ENCODE results near the gene CAMKMT.

The CAMKMT gene

DNA sequence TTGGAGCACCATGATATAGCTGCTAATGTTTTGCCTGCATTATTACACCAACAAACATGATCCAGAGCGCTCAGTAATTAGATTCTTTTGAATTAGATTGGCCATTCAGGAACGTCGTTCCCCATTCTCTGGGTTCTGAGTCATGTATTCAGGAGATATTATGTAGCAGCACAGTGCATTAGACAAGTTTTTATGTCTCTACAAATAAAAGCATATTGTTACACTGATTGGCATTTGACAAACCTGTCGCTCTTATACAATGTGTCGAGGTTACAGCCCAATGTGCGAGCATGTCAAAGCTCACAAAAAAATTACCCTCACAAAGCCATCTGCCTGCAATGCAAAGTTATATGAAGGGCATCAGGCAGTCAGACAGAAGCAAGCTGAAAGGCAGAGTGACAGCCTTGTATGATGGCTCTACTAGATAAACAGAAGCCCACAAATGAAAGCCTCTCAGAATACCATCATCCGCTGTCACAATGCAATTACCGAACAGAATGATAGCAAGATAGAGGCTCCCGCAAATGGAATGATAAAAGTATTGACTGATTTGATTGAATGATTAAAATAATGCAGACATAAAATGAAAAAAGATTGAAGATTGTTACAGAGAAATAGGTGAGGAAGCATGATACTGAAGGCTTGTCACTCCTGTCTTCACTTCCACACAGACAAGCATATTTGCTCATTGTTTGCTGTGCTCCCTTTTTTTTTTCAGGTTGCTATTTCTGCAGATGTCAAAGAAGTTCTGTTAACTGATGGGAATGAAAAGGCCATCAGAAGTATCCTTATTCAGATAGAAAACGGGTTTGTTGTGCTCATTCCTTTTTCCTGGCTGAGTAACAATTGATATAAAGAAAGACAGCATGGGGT, 345.2 kb downstream of the CAMKMT start:
- peak; percentile 83 for DNase-seq

DNA sequence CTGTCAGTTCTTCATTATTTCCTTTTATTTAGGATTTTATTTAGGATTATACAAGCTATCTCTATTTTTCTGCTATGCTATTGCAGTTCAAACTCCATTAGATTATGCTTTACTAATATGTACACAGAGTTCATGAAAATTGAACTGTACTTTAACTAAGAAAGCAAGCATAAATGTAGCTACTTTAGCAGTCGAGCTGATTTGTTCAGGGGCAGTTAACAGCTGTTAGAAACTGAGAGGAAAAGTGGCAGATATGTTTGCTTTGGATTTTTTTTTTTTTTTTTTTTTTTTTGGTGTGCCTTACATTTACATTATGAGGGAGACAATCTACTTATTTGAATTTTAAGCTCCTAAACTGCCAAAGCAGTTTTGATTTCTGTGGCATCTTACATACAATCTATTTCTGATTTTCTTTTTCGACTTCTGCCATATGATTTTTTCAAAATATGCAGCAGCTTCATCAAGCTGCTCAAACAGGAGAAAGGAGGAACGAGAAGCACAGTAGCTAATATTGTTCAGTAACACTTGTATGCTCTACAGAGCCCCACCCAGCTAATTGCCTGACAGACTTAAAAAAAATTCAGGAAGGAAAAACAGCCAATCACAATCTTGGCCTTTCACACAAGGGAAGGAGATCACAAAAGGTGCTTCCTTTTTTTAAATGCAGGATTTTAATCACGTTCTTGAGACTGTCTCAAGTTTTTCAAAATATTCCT, 346.4 kb downstream of the CAMKMT start:
- peak; percentile 93 for DNase-seq

GRCh38 chr2:44708661-44709000, 346.9 kb downstream of the CAMKMT start:
- no peak for DNase-seq

GRCh38 chr2:44713170-44713569, 351.4 kb downstream of the CAMKMT start:
- no peak for DNase-seq

GRCh38 chr2:44715671-44716081, 353.9 kb downstream of the CAMKMT start:
- peak; percentile 75 for DNase-seq

DNA sequence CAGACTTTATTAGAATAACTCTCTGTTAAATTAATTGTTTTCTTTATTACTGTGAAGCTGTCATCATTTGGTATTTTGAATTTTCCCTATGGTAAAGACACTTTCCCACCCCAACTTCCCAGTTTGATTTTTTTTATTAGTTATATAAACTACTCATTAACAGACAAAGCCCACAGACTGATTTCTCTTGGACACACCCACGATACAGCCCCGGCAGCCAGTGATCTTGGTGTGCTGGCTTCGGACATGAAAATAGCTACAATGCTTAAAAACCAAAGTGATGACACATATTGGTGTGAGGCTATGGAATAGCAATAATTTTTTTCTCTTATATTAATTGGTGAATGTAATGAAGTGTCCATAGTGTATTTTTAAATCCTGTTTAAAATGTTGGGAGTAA, 354.4 kb downstream of the CAMKMT start:
- no peak for DNase-seq

GRCh38 chr2:44718431-44718830, 356.7 kb downstream of the CAMKMT start:
- no peak for DNase-seq

GRCh38 chr2:44719562-44719961, 357.8 kb downstream of the CAMKMT start:
- DNase-seq = no peak

- DNase-seq = no peak
Observed at GRCh38 chr2:44722026-44722625, 360.4 kb downstream of the CAMKMT start.

DNA sequence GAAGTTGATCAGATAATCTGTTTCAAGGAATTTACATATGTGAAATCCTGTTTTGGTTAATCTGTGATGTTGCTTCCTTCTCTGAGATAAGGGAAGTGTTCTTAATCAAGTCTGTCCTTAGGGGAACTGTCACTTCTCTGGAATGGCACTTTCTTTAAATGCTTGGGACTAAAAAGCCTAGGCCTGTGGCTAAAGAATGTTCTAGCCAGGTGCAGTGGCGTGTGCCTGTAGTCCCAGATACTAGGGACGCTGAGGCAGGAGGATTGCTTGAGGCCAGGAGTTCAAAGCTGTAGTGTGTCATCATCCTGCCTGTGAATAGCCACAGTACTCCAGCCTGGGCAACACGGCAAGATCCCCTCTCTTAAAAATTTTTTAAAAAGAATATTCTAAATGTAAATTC, 362.2 kb downstream of the CAMKMT start:
- DNase-seq = no peak

- DNase-seq = no peak
Observed at GRCh38 chr2:44730593-44730992, 368.8 kb downstream of the CAMKMT start.

DNA sequence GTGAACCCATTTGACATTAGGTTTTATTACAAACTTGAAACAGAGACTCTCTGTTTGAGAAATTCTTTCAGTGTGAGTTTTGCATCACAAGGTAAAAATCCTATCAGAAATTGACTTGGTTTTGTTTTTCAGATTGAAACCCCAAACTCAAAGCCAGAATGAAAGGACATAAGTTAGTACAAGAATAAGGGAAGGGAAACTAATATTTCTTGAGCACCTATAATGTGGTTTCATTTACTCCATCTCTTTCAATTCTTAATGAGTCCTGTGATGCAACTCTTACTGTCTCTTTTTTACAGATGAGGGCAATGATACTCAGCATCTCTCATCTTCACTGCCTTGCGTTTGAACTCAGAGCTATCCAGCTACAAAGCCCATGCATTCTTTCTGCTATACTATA, 369.8 kb downstream of the CAMKMT start:
- no peak for DNase-seq

DNA sequence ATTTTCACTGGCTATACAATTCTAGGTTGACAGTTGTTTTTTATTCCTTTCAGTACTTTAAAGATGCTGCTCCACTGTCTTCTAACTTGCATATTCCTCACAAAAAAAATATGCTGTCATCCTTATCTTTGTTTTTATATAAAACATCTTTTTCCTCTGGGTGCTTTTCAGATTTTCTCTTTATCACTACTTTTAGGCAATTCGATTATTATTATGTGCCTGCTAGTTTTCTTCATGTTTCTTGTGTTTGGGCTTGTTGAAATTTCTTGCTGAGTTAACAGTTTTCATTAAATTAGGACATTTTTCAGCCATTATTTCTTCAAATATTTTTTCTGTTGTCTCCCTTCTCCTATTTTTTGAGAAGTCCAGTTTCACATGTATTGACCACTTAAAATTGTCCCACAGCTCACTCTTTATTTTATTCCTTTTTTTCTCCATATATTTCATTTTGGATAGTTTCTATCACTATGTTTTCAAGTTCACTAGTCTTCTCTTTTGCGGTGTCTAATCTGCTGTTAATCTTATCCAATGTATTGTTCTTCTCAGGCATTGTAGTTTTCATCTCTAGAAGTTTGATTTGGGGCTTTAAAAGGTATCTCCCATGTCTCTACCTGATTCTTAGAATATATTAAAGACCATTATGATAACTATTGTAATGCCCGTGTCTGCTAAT, 374.7 kb downstream of the CAMKMT start:
- no peak for DNase-seq

- no peak for DNase-seq
Observed at GRCh38 chr2:44740678-44741077, 378.9 kb downstream of the CAMKMT start.

GRCh38 chr2:44741507-44741906, 379.8 kb downstream of the CAMKMT start:
- DNase-seq = no peak

GRCh38 chr2:44742057-44742456, 380.3 kb downstream of the CAMKMT start:
- no peak for DNase-seq

DNA sequence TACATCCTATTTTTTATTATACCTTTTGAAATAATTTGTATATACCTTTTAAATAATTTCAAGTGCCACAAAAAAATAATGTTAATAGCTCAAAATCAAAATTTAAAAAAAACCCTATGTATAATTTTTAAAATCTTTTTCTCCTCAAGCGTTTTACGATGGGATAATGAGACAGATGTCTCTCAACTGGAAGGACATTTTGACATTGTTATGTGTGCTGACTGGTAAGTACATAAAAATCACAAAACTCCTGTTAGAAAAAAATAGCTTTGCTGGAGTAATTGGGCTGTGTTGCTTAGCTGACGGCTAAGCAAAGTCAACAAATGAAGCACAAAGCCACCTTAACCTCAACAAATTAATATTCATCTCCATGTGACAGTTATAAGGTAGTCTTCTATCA, 381.7 kb downstream of the CAMKMT start:
- DNase-seq = no peak

DNA sequence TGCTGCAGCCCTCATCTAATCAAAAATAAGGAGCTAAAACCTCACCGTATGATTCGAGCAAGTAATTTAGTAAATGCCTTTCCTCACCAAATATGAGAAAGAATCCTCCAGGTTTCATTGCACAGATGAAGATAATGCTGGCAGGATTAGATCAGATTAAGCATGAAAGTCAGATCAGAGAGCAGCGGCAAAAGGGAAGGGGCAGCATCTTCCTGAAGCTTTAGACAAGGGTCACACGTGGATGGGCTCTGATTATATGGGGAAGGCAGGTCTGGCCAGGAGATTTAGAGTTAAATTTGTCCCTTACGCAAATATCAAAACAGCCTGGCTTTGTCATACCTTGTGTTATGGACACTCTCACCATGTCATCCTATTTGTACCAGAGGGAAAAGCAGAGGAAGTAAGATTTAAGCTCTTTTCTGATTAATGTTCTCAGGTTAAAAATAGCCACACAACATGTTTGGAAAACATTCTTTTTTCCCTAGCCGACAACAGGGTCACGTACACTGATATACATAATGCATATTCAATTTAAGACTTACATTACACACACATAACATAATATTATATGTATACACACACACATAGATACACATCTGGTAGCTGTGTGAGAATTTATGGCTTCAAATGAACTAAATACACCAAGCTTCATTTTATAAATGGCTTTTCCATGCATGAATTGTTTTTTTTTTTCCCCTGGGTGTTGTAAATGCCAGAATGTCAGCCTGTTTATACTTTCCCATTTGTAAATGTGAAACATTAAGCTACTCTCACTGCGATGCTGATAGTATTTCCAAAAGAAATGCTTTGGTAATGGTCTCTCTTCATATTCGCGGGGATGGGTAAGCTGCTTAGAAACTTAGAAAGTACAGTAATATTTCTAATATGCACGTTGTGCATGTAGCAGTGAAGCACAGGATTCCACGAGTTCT, 383.5 kb downstream of the CAMKMT start:
- DNase-seq = peak; percentile 61

DNA sequence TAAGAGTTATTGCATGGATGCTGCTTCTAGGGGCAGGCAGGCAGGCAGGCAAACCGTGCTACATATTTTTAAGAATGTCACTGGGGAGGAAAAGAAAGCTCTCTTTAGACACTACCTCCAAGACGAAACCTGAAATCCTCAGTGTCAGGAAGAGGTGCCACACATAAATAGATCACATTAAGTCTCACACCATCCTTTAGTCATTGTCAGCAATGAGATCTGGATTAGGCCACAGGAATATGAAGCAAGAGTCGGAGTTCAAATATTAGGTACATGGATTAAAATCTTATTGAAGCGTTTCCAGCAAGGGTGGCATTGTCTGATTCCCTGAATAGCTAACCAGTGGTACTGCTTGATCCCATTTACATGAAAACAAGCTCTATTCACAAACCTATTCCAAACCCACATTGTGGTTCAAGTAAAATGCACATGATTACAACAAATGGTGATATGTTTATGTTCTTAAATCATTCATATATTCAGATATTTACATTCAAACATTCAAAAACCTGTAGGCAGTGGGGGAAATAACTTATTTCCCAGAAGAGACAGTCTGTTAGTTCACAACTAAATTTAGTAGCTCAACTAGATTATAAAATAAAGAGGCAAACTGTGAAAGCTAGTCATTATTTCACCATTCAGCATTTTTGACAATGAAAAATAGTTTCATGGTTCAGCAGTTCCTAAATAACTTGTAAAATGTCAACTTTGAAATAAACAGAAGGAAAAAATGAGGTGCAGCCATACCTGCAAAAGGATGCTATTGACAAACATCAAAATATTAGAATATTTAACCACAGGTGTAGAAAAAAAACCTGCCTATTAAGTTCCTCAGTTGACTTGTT, 384.4 kb downstream of the CAMKMT start:
- DNase-seq = no peak

DNA sequence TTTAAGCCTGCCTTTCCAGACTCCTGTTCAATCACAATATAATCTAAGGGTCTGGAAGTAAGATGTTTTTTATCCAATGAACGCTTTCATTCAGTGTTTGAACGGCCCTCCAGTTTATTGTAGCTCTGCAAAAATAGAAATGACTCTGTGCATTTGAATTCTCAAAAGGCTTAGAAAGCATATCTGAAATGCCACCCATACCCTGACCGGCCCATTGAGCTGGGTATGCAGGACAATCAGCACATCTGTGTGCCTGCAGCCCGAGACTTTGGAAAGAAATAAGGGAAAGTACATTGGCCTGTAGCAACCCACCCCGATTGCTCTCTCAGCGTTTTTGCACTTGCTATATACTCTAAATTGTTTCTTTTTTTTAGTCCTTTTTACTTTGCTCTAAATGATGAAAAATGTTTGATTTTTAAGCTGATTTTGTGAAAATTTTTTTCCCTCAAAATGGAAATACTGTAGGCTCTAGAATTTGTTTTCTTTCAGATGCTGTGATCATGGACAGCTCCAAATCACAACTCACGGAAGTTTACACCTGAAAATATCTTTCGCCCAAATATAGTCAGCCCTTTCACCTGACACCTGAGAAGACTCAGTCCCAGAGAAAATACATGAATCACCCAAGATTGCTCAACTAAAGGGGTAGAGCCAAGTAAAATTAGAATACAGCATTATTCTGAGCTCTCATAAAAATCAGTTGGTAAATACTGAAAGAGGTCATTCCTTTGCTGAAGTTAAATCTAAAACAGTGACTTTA, 385.3 kb downstream of the CAMKMT start:
- no peak for DNase-seq

DNA sequence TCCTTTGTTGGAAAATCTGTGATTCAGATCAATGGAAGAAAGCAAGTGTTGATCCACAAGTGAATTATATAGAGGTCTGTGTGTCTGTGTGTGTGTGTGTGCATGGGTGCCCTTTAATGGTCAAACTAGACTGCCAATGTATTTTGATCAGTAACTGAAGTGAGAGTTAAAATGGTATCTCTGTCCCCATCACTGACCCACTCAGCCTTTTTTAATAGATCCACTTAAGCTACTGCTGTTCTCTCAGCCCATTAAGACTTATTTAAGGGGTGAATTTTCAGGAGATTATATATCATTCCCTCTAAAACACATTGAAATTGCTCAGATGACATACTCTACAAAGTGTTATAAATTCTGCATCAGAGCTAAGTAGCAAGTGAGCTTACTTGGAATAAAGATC, 386.0 kb downstream of the CAMKMT start:
- no peak for DNase-seq

Data from NCI-H2171 treated with DMSO at 0.1 percent for 48 hours (cell line).